Stimulated activated CD4-positive, alpha-beta T cell treated with anti-CD3 and anti-CD28 coated beads, Interleukin-1b, Interleukin-23, amount 100 ng/mL, for 4 hours (primary cell): ENCODE data around the gene PTPN18.

ENCODE experiments used
- DNase-seq, 2 donors: peaks; one replicate each; pipeline ENCODE4 v3.0.0-alpha.2; 2020; ENCODE audit warnings: low read depth in 2 of 2

PTPN18 gene

DNA sequence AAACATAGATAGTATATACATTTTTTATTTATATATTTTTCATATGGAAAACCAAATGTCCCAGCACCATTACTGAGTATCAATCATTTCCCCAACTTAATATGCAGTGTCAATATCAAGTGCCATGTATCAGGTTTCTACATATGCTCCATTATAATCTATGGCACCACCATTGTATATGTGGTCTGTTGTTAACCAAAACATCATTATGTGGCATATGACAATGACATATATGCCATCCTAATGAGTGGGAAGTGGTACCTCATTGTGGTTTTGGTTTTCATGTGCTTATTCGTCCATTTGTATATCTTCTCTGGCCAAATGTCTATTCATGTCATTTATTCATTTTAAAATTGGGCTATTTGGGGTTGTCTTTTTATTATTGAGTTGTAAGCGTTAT is 9.2 kb downstream of the PTPN18 start:
- no peak for DNase-seq

DNA sequence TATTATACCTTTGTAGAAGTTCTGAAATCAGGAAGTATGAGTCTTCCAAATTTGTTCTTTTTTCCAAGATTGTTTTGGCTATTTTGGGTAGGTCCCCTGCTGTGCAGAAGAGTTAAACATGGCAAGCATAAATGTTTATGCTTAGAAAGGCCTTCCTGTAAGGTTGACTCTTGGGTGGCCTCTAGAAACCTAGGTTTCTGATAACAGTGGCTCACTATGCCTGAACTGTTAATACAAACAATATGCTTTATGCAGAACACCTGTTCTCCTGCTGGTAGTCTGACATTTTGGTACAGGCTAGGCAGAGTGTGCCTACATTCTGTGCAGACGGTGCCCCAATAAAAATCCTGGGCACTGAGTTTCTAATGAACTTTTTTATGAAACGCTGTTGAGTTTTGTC is 10.1 kb downstream of the PTPN18 start:
- DNase-seq, result no peak

DNA sequence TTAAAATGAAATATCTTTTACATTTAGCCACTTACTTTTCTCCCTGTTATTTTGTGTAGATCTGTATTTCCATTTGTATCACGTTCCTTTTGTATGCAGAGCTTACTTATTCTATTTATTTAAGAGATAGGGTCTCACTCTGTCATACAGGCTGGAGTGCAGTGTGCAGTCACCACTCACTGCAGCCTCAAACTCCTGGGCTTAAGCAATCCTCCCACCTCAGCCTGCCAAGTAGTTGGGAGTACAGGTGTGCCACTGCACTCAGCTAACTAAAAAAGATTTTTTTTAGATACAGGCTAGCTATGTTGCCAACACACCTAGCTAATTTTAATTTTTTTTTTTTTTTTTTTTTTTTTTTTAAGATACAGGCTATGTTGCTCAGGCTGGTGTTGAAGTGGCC is 10.9 kb downstream of the PTPN18 start:
- no peak for DNase-seq

DNA sequence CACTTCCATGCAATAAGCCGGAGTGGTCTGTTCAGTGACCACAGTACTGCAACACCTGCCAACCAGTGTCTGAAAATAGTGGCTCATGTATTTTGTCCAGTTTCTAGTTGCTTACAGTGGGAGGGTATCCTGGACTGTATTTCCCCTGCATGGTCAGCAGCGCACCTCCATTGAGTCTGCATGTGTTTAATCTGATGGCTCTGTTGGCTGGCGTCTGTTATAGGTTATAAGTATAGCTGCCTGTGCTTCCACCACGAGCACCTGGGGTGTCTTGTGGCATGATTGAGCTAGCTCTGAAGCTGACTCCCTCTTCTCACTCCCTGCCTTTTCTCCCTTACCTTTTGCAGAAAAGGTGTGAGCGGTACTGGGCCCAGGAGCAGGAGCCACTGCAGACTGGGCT is 12.9 kb downstream of the PTPN18 start:
- DNase-seq, result no peak

DNA sequence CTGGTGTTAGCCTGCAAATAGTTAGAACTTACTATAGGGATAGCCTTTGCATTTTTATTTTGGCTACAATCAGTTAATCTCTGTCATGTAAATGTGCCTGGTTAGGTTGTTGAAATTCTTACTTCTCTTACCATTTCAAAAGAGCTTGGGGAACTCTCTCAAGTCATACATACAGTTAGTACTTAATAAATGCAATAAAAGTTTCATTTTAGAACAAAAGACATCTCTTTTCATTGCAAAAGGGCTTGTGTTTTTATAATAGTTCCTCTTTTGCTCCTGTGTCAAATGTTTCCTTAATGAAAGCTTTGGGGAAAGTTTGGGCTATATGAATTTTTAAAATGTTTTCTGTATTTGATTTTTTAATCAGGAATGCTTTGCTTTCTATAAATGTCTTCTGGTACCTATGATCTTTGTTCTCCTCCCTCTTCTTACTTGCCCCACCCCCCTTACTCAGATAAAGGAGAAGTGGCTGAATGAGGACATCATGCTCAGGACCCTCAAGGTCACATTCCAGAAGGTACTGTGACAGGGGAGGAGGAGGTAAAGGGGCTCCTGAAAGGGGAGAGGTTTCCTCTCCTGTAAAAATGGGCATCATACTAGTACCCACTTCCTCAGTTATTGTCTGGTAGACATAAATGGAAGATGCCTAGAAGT is 13.6 kb downstream of the PTPN18 start:
- DNase-seq, result no peak

DNA sequence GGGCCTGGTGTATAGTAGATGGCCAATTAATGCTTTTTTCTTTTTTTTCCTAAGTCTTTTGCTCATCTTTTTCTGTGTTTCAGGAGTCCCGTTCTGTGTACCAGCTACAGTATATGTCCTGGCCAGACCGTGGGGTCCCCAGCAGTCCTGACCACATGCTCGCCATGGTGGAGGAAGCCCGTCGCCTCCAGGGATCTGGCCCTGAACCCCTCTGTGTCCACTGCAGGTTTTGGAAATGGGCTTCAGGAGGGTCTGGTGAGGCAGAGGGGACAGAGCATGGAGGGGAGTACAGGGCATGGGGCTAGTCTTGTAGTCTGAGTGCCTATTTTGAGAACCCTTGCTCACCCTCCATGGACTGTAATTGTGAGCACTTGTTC is 14.1 kb downstream of the PTPN18 start:
- DNase-seq, result no peak

DNA sequence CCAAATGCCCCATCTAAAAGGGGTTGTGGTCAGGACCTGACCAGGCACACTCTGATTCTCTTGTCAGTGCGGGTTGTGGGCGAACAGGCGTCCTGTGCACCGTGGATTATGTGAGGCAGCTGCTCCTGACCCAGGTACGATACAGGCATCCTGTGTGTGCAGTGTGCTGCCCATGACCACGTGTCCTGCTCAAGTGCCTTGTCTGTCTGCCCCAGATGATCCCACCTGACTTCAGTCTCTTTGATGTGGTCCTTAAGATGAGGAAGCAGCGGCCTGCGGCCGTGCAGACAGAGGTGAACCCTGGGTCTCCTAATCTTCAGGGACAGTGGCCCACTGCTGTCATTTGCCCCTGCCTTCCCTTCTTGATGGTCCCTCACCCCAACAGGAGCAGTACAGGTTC is 14.6 kb downstream of the PTPN18 start:
- no peak for DNase-seq

DNA sequence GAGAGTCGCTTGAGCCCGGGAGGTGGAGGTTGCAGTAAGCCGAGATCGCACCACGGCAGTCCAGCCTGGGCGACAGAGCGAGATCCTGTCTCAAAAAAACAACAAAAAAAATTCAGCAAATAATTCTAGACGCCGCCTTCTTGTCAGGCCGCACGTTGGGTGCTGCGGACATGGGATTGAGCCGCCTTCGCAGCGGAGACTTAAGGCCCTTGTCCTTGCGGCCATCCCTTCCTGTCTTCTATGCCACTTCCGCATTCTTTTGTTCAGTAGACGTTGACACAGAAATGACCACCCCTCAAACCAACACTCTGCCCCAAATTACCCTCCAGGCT is 15.8 kb downstream of the PTPN18 start:
- no peak for DNase-seq

DNA sequence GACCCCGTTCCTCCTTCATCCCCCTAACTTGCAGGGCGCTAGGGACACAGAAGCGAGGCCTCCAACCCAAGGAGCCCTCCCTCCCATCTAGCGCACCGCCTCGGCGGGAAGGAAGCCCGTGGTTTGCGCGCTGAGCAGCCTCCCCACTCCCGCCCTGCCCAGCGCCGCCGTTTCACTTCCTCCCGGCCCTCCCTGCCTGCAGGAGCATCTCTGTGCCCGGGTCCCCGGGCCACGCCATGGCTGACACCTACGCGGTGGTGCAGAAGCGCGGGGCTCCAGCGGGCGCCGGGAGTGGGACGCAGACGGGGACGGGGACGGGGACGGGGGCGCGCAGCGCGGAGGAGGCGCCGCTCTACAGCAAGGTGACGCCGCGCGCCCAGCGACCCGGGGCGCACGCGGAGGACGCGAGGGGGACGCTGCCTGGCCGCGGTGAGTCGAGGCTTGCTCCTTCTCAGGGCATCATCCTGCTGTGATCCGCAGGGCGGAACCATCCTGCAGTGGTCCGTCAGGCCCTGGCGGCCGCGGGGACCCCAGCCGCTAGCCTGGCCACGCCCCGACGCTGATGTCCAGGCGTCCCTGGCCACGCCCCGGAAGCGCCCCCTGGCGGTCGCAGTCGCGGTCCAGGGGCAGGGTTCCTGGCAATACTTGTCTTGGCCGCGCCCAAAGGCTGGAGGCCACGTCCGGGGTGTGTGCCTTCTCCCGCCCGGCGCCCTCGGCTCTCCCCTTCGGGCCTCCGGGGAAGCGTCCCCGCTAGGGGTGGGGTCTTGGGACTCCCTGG is 16.4 kb downstream of the PTPN18 start:
- DNase-seq, result peak; percentile 44 to 71

DNA sequence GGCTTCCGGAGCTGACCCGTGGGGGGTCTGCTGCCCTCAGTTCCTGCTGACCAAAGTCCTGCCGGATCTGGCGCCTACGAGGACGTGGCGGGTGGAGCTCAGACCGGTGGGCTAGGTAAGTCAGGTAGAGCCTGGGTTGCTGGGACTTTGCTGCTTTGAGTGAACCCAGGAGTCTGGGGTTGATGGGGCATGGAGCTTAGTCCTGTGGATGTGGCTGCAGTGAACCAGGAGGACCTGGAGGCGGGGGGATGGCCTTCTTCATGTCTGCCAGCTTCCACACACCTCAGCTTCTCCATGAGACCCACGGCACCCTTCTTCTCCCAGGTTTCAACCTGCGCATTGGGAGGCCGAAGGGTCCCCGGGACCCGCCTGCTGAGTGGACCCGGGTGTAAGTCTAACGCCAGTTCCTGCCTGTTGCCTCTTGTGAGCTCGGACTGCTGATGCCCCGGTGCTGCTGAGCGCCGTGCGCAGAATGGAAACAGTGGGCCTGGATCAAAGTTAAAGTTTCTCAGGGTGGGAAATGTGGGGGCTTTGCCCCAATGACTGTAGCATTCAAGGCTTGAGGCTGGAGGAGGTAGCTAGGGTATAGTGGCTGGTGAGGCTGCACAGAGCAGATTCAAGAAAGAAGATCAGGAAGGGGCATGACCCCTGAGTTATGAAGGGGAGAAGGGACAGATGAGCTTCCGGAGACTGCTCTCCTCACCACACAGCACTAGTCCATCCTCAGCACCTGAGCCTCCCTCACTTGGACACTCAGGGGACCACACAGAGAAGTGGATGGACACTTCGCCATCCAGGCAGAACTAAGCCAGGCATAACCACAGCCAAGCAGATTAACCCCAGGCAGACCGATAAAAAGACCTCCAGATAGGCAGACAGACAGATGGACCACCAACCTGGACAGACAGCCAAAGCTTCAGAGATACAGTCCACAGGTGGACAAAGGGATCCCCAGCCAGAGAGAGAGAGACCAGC is 17.3 kb downstream of the PTPN18 start:
- no peak for DNase-seq

DNA sequence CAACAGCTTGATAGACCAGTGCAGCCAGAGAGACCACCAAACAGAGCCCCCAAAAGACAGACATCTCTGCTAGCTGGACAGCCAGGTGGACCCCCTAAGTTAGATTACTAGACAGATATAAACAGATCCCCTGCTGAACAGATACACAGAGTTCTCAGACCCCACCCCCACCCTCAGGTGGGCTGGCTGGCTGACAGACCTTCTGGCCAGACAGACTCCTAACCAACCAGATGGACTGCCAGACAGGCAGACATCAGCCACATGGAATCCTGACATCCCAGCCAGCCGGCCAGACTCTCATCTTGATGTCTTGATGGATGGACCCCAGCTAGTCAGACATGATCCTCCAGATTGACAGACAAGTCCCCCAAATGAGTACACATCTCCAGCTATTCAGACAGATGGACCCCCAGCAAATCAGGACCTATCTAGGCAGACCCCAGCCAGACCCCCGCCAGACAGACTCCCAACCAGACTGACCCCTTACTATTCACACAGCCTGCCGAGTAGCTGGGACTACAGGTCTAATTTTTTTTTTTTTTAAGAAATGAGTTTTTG is 18.0 kb downstream of the PTPN18 start:
- no peak for DNase-seq

DNA sequence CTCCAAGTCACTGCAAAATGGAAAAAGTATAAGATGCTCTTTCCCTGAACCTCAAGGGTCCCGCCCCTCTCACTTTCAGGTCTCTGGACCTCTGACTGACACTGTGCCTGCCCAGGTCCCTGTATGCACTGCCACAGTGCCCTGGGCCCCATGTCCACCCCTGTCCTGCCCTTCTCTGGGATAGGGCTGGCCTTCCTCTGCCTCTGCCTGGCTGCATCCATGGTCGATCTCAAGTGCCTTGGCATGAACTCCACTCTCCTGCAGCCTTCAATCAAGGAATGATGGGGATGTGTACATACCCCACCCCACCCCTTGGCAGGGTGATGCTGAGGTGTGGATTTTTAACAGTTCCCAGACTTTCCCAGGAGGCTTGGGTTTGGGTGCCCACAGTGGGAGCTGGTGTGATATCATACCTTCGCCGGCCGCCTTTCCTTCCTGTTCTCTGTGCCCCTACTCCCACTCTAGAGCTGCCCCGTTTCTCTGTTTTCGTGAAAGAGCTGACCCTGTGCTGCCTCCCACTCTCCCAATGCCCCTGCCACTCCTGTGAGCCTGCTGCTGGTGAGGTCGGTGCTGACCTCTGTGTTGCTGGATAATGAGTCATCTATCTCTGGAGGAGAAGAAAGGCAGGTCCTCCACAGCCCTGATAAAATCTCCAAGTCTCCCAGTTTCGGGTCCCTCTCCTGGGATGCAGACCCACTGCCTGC is 18.9 kb downstream of the PTPN18 start:
- no peak for DNase-seq

DNA sequence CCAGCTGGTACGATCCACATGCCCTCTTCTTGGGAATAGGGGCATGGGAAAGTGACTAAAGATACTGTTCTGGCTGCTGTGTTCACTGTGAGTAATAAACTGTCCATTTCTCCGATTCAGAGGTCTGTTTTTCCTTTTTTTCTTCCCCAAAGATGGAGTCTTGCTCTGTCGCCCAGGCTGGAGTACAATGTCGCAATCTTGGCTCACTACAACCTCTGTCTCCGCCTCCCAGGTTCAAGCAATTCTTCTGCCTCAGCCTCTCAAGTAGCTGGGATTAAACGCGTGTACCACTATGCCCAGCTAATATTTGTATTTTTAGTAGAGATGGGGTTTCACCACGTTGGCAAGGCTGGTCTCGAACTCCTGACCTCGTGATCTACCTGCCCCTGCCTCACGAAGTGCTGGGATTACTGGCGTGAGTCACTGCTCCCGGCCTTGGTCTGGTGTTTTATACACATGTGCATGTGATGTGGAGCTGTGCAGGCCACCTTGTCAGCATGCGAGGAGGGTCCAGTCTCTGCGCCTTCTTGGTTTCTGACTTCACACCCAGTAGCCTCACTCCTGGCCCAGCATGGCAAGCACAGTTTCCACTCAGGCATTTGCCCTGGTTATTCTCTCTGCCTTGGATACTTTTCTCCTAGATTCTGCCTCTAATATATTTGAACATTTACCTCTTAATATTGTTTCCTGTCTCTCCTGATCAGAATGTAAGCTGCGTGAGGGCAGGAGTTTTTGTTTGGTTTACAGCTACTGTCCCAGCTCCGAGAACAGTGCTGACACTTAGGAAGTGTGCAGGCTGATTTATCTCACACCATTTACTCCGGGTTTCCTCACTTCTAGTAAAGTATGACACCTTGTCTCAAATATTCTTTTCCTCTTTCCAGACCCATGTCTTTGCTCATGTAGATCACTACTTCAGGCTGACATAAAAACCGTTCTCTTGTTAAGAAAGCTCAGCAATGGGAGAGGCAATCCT is 19.7 kb downstream of the PTPN18 start:
- no peak for DNase-seq

DNA sequence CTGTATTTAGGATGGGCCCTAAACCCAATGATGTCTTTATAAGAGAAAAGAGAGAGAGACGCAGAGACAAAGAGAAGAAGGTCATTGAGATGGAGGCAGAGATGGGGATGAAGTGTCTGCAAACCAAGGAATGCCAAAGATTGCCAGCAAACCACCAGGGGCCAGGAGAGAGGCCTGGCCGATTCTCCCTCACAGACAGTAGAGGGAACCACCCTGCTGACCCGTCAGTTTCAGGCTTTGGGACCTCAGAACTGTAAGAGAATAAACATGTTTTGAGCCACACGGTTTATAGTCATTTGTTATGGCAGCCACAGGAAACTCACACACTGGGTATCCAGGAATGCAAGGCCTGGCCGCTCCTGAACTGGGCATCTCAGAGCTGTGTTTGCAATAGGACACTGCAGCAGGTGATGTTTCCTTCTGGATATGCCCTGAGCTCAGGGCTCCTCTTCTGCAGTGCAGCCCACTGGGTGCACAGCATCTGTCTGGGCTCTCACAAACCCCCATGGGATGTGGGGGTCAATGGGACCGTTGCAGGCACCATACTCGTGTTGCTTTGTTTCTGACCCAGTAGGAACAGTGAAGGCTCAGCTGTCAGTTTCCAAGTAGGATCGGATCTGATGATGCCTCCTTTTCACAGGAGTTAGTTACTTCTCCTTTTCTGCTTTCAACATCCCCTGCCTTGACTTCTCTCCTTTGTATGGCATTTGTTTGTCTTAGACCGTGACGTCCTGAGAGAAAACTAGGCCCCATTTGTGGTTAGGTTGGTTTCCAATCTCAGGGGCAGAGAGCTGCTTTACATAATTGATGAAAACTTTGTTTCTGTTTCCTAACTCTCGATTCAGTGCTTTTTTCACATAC is 20.8 kb downstream of the PTPN18 start:
- DNase-seq, result no peak

DNA sequence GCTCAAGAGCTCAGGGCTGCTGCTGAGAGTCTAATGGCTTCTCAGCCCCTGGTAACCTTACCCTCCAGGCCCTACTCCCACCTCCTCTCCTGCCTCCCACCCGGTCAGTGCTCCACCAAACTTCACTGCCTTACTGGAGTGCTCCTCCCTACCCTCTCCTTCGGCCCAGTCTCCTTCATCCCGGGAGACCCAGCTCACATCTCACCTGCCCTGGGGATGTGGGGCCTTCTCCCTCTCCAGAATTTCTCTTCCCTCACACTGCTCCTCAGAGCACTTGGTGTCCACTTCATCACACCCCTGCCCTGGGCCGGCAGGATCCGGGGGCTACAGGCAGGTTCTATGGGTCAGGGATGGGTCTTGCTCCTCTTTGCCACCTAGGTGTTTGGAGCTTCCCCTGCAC is 21.6 kb downstream of the PTPN18 start:
- no peak for DNase-seq

DNA sequence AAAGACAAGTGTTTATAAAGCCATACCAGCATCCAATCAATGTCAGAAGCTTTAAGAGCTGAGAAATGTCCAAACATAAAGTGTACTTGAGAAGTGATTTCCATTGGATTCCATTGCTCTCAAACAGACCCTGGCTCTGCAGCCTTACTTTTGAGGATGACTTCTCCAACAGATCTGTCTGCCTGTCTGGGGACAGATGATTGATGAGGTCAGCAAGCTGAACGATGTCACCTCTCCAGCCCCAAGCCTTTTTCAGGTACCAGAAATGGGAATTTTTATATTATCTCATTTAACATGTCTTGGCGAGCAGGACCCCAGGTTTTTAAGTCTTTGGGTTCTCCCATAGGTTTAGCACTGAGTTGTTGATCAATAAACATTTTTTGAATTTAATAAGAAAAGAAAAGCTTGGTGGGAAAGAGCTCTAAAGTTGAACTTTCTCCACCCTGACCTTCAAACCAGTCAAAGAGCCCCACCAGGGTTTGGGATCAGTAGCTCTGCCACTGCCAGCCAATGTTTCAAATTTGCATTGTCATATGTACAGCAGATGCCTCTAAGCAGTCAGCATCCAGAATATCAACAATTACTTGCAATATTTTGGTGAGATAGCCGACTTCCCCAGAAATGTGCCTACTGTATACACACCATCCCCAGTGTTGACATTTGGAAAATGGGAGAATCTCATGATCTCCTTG is 22.5 kb downstream of the PTPN18 start:
- no peak for DNase-seq

DNA sequence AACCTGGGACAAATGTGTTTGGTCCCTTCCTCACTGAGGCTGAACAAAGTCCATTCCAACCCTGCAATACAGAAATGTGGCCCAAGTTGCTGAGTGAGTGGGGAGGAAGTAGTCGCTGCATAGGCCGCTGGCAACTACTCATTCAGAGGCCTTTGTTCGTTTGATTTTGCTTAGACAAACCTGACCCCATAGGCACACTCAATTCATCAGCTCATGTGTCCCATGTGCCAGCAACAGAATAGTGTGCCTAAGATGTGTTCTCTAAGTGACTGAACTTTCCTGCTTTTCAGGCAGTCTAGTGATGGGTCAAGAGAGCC is 23.0 kb downstream of the PTPN18 start:
- DNase-seq, result no peak

DNA sequence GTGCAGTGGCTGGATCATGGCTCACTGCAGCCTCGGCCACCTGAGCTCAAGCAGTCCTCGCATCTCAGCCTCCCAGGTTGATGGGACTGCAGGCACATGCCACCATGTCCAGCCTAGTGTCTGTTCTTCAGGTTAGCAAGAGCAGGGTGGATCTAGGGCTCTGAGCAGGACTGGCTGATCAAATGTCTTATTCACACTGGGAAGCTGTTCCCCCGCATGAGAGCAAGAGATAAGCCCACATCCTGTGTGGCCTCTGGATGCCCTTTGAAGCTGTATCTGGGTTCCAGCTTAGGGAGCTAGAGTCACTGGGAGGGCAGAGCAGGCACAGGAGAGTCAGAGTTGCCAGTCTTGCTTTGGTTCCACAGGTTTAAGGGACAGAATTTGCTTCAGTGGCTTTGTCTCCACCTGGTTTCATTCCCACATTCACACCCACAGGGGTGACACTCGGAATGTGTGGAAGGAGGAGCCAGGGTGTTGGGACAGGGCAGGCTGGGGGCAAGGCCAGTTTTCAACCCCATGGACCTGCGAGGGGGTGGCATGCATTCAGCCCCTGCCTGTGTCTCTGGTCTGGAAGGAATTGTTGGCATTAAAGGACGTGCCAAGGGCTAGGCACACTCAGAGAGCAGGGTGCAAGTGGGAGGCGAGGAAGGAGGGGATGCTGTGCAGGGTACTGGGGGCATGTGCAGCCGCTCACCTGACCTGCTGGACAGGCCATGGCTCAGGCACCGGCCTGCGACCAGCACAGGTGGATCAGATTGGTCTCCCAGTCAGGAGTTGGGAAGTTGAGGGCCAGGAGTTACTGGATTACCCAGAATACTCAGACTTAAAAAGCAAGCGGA is 24.5 kb downstream of the PTPN18 start:
- DNase-seq, result no peak
